ENCODE data around the gene HSPA9.

HSPA9 gene

DNA sequence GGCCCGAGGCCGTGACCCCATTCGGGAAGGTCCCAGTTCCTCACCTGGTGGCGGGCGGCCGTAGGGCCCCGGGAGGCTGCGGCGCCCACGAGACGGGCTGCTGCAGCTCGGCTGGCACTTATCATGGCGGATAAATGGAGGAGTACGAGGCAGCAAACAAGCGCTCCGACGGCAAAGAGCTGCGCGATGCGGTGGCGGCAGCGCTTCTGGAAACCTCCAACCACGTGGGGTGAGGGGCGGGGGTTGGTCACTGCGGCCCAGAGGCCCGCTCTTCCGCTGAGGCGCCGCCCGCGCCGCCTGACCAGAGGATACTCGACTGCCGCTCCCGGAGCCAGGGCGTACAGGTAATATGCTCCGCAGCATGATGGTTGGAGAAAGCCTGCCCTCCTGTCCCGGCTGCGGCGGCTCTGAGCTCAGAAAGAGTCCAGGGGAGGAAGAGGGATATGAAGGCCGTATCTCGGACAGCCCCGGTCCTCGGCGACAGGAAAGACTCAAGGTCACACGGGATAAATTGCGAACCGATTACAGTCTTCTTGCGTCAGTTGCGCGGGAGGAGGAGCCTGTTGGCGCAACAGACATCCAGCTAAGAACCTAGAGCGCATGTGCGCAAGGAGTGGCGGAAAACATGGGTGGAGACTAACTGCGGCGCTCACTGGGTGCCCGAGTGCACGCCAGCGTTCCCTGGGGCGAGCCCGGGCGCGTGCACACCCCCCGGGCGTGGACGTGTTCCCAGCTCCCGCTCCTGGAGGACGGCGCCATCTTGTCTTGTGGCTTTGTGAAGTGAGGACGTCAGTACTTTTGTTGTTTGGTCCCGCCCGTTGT lies at the start of gene HSPA9:
TSS of gene HSPA9 (minus strand) at position 208 of the 822 bp plus-strand sequence. CDS start at position 125, 83 bp downstream.
- peak; percentile 99 for DNase-seq (ENCODE audit: low spot score)

DNA sequence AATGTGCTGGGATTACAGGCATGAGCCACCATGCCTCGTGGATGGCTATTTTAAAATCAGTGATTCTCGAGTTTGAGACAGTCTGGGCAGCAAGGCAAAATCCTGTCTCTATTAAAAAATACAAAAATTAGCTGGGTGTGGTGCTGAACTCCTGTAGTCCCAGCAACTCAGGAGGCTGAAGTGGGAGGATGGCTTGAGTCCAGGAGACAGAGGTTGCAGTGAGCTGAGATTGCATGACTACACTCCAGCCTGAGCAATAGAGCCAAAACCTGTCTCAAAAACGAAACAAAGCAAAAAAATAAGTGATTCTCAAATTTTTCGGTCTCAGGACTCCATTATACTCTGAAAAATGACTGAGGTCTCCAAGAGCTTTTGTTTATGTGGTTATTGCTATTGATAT lies 47.9 kb upstream of the HSPA9 start:
- DNase-seq (ENCODE audit: low spot score) = no peak

DNA sequence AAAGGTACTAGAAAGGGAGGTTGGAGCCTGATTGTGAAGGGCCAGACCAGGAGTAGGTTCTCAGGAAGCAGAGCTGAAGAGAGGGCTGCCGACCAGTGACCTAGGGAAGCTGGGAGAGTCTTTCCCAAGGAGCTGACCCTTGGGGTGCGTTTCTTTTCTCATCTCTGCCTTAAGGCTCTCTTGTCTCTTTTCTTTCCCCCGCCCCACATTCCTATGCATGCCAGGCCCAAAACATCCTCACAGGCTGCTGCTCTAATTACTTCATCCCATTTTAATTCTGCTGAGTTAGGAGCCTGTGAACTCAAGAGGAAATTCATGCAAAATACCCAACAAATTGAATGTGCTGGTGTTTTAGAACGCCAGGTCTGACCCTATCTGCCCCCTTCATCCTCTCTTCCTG lies 46.9 kb upstream of the HSPA9 start:
- no peak for DNase-seq (ENCODE audit: low spot score)

DNA sequence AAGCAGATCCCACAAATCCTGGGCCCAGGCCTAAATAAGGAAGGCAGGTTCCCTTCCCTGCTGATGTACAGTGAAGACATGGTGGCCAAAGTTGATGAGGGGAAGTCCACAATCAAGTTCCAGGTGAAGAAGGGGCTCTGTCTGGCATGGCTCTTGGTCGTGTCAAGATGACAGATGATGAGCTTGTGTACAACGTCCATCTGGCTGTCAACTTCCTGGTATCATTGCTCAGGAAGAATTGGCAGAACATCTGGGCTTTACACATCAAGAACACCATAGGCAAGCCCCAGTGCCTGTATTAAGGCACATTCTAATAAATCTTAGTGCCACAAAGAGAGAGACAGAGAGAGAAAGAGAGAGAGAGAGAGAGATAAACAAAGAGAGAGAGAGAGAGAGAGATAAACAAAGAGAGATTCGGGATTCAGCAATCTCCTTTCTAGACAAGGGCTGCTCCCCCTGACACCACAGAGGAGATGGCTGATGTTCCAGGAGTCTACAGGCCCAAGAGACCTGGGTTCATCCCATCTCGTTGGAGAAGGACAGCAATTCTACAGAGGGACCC lies 45.5 kb upstream of the HSPA9 start:
- no peak for DNase-seq (ENCODE audit: low spot score)

DNA sequence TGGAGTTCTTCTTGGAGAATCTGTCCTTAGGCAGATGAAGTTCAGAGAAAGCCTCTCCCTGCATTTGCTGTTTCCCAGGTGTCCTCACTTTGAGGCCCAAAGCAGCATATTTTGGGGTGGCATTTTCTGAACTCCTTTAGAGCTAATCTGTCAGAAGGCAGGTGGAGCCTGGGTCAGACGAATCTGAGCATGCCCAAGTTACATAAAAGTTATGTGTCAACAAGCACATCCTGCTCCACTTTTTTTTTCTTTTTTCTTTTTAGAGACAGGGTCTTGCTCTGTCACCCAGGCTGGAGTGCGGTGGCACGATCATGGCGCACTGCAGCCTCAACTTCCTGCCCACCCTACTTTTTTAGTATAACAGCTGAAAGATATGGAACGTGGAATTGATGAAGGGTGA lies 41.3 kb upstream of the HSPA9 start:
- no peak for DNase-seq (ENCODE audit: low spot score)

DNA sequence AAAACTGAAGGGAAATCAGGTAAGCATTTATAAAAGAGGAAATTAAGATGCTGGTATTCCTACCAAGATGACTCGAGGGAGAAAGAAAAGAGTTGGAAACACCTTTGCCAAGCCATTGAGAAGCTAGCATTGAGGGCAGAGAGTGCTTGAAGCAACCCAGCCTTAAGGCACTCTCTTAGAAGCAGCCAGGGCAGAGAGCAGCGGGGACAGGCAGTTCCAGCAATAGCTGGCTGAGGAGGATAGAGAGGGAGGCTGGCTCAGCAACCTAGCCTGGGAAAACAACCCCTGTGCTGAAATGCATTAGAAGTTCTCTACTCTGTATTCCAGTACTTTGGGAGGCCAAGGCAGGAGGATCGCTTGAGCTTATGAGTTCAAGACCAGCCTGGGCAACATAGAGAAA lies 40.3 kb upstream of the HSPA9 start:
- no peak for DNase-seq (ENCODE audit: low spot score)

DNA sequence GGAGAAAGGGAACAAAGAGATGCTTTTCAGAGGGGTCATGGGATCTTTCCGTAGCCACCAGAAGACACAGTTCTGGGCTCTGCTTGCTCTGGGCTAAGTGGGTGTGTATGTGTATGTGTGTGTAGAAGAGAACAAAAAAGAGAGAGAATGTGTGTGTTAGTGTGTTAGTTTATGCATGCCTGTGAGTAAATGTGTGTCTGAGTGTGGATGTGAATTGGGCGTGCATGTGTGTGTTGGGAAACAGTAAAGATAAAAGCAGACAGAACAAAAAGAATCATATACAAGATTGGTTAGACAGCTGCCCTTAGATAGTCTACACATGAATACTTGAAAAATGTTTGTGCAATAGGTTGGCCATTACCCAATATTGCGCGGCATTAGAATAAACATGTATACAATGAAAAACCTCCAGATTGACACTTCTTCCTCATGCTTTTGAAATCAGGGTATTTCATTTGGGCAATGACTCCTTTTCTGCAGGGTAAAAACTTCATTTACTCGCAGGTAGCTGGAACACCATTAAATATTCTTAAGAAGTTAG lies 36.5 kb upstream of the HSPA9 start:
- DNase-seq (ENCODE audit: low spot score) = no peak

DNA sequence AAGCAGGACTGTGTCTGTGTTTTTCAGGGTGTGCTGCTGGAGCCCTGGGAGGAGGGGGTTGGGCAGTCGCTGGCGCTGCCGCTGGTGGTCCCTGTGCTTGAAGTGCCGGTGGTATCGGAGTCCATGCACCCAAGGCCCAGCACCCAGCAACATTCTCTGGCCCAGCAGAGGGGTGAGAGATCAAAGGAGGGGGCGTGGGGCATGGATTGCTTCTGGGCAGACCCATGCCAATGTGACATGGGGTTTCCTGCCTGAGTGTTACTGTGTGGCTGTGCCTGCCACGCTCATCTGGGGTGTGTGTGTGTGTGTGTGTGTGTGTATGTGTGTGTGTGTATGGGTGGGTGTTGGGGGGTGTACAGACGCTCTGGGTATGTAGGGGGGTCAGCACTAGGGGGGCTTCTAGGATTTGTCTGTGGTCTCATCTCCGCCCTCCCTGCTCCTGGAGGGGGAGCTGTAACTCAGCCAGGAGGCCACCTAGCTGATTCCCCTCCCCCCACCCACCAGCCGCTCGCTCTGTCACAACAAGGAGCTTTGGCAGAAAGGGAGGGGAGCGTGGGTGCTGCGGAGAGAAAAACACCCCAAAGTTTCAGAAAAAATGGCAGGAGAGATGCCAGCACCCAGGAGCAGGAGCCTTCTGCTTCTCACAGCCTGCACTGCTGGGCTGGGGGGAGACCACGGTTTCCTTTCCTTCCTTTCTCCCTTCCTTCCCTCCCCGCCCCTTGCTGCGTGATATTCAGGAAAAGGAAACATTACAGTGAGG lies 35.9 kb upstream of the HSPA9 start:
- no peak for DNase-seq (ENCODE audit: low spot score)

DNA sequence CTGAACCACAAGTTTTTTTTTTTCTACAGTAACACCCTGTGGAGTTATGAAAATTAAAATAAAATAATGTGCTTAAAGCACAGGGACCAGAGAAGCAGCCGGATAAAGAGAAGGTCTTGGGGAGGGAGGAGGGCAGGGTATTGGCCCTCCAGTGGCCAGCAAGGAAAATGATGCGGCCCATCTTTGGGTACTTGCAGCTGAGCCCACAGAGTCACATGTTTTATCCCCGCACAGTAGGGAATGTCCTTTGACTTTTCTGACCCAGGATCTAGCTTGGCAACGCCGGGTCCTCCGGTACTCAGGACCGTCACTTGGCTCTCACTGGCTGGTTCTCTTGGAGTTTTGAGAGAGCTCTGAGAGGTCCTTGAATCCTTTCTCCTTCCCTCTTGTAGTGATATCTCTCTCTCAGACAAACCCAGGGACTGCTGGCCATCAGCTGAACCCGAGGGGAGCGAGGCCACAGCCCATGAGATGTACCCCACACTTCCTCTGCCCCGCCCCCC lies 35.3 kb upstream of the HSPA9 start:
- peak; percentile 22 for DNase-seq (ENCODE audit: low spot score)

DNA sequence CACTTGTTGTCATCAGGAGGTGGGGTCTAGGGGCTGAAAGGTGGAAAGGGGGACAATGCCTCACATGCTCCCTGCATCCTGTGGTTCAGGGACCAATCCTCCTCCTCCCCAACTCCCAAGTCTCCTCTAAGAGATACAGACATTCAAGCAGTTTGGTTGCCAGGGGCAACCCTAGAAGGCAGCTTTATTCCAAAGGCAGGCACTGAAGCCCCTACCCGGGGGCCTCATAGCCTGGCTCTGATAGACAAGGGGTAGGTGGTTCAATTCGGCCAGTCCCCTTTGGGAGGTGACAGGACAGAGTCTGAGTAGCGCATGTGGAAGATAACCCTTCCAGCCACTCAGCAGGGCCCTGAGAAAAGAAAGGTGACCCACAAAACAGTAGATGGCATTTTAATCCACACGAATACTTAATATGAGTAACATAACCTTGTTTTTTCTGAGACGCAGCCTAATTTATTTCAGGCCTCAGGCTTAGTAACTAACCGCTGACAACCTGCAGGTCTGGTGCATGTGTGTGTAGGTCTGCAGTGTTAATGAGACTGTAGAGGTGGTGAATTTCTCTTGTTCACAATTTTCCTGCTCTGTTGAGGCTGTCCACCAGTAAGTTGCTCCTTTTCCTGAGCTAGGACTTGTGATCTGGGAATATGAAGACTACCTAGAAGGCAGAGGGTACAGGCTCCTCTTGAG lies 31.3 kb upstream of the HSPA9 start:
- DNase-seq (ENCODE audit: low spot score) = no peak

DNA sequence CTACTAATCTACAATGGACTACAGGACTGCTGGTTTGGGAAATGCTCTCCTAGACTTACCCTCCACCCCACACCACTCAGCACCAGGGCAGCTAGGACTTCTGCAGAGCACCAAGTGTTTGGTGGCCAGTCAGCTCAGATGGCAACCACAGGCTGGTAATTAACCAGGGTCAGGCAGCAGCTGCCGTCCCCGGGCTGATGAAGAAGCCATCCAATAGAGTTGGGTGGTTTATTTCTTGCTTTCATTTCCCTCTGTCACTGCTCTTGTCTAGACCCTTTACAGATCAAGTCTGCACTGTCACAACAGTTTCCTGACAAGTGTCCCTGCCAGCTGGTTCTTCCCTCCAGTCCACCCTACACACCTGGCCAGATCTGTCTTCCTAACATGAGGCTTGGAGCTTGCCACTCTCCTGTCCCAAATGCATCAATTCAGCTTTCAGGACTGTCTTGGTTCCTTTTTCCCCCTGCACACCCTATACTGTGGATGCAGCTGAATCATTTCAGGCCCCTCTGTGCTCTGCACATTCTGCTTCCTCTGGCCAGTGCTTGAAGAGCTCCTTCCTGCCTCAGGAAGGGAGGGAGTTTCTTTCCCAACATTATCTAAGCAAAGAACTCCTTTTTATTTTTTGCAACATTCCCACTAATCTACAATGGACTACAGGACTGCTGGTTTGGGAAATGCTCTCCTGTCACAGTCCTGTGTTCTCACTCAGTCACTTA lies 30.2 kb upstream of the HSPA9 start:
- no peak for DNase-seq (ENCODE audit: low spot score)

DNA sequence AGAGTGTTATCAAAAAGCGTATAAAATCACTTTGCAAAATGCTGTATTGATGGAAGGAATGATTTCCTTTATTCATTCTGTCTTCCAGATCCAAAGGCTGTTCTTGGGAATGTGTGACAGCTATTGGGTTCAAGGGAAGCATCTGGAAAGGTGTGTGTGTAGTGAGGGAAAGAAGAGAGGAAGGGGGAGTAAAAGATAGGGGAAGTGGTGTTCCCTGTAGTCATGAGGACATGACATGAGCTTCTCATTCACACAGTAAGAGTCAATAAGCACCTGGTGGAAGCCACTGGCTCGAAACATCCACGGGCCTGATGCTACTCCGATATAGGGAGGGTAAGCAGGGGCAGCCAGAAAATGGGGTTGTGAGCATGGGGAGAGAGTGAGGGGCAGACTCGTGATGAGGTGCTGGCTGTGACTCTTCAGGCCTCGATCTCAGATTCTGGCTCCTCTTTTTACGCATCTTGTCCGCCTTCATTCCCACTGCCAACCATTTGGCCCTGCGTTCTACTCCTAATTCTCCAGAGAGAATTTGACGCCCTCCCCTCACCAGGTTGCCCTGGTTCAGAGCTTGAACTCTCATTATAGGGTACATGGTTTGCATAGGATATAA lies 29.1 kb upstream of the HSPA9 start:
- DNase-seq (ENCODE audit: low spot score) = no peak

DNA sequence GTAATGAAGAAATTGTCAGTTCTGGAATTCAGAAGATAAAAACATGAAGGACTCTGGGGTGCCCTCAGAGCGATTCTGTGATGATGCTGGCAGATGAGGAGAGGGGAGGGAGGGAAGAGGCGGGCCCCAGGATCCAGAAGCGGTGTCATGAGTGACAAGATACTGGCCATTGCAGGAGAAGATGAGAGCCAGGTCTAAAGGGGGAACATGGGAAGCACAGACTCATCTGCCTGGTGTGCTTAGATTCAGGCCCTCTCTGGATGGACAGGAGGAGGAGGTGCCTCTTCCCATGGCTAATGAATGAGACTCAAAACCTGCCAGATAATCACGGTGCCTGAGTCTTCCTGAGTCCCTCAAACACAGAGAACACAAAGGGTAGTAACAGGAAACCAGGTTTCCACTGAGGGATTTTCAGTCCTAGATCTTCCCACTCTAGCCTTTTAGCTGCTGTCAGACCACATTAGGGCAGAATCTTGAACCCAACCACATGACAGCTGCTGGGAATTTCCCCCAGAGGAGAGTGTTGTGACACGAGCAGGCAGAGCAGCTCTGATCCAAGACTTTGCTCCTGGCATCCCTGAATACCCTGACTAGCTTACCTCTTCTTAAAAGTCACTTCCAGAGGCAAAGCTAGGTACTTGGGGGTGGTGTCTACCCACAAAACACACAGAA lies 28.2 kb upstream of the HSPA9 start:
- no peak for DNase-seq (ENCODE audit: low spot score)

DNA sequence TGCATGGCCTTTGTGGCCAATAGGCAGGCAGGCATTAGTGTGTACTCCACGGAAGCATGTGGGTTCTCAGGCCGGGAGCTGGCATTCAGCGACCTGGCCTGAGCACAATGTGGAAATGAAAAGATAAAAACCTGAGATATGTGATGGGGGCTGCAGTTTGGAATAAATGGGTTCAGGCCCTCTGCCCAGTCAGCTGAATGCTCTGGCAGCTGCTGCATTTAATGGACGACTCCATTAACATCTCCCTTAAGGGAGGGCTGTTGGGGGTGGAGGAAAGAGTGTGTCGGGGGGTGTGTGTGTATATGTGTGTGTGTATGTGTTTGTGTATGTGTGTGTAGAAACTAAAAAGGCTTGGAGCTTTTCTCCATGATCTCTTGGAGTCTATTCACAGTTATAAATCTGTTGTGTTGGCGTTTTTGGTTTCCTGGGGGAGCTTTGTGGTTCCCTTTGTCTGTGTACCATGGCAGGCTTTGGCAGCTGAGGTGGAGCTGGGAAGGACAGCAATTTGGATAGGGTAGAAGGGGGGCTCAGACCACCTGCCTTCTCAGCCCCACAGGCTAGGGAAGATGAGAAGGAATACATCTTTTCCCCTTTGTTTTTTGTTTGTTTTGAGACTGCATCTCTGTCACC lies 27.3 kb upstream of the HSPA9 start:
- DNase-seq (ENCODE audit: low spot score) = no peak

DNA sequence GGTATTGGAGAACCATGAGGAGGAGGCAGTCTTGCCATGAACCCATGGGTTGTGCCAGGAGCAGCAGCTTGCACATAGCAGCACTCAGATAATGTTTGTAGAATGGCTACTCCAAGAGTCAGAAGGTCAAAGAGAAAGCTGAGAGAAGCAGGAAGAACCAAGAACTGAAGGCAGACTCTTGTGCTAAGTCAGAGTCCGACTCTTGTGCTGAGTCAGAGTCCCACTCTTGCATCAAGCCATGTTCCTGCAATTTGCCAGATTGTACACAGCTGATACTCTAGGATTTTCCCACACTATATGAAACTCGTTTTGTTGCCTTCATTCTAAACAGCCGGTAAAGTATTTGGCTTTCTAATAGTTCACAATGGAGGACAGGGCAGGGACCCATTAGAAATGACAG lies 26.2 kb upstream of the HSPA9 start:
- DNase-seq (ENCODE audit: low spot score) = peak; percentile 70

DNA sequence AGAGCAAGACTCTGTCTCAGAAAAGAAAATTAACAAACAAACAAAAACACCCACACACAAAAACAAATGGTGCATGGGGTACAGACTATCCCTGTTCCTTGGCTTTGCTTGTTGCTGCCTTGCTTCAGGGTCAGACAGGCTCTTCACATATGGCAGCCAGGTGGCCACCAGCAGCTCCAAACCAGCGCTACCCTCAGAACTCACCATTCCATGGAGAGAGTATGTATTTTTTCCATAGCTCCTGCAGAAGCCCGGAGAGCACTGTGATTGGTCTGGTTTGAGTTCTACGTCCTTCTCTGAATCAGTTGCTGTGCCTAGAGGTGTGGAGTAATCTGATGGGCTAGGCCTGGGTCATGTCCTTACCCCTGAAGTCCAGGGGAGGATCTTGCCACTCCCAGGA lies 25.2 kb upstream of the HSPA9 start:
- DNase-seq (ENCODE audit: low spot score) = no peak

DNA sequence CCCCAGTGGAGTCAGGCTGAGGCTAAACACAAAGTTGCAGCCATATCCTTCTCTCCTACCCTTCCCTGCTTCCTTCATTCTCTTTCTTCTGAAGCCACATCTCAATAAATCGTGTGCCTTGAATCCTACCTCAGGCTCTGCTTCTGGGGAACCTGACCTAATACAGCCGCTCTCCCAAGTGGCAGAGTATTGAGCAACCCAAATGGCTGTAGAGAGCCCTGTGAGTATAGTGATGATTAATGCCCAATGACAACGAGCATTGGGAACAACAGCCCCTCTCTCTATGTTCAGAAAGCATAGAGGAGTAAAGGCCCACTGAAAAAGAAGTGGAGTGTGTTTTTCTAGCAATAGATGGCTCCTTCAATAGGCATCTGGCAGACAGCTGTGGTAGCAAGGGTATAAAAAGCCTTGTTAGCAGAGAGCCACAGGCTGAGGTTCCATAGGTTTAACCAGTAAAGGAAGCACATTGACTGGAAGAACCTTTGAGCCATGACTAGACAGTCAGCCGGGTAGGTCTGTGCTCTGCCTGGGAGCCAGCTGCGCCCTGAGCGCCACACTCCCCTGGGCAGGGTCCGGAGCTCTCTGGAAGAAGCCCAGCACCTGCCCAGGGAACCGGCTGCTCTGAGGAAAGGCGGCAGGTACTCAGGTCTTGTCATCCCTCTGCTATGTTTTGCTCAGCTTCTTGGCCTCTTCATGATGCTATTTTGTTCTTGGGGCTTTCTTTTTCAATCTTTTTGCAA lies 22.6 kb upstream of the HSPA9 start:
- no peak for DNase-seq (ENCODE audit: low spot score)

DNA sequence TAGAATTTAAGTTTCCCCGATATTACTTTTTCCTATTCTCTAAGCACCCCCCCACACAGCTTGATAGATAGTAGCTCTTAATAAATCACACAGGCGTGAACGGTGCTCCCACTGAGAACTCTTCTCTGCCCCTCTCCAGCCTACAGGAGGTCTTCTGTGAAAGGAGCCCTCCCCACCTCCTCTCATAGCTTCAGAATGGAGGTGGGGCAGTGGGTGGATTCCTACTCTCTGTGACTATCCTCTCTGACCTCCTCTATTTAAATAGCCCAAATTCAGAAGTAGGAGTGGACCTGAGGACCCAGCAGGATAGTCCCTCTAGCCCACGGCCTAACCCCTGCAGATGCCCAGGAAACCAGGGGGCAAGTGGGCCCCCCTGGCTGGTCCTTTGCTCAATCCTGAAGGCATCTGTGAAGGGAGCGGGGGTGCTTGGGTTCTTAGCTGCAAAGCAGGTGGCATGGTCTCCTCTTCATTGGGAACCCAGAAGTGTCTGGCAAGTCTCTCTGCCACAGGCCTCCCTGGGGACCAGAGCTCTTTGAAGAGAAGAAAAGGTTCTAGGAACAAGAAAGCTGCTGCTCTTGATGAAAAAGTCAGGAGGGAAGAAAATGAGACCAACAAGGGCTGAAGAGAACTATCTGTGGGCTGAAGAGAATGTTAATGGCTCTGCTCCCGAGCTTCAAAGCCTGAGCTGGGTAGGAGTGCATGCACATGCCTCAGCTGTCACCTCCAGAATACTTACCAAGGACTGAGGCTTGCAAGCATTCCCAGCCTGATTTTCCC lies 21.1 kb upstream of the HSPA9 start:
- no peak for DNase-seq (ENCODE audit: low spot score)

Data from hepatic stellate cell (primary cell).